NCI-H1436 treated with DMSO at 0.1 percent for 48 hours (cell line): ENCODE measurements around the gene GPR158.
"Not testable (repeated sequence)": the region's sequence is repeated elsewhere in the genome, so short reads cannot be mapped to it uniquely, and the experiment has no call there.

Source experiments
- DNase-seq: peaks from one replicate; lab custom pipeline; 2025; lab: John Stamatoyannopoulos, UW

Gene GPR158

DNA sequence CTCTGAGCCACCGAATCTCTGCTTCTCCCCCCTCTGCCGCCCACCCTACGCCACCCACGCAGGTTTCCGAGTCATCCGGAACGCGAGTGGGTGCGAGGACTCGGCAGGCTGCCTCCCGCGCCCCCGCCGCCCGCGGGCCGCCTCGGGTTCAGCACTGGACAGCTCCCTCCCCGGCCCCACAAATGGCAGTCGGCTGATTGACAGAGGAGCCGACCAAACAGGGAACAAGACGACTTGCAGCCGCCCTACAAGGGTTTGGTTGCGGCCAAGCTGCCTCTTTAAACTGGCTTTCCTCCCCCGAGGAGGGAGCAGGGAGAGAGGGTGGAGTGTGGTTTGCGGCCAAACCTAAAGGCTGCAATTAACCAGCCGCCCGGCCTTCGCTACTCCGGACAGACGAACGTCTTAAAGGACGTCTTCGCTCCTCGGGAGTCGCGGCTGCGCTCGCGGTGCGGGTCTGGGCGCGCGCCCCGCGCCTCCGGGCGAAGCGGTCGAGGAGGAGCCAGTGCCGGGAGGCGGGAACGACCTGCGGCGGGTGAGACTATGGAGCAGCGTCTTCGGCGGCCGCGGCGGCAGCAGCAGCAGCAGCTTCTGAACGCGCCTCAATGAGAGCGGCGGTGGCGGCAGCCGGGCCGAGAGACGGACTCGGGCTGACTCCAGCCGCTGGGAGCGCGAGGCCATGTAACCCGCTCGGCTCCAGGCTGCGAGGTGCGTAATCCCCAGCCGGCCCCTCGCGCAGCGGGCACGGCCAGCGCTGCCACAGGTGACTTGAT is at the start of gene GPR158:
Gene GPR158 (plus strand): TSS at position 541 of the 770 bp plus-strand sequence. CDS start 420 bp downstream, outside the sequence.
- peak; percentile 52 for DNase-seq

GRCh38 chr10:25125201-25125611 is 49.6 kb upstream of the GPR158 start:
- DNase-seq = no peak

DNA sequence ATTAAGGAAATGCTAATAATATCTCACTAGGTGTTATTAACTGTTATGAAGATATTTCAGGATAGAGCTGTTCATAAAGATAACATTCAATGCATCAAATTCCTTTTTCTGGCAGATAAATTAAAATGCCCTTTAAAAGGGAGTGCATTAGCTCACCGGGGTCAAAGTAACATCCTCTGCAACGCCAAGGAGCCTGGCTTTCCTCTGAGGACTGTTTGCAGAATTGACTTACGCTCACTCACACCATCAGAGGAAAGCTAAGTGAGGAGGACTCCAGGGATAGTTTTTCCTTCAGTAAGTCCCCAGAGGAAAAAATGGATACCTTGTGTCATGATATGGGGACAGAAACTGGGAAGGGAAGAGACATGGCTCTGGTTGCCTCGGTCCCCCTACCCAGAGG is 45.2 kb upstream of the GPR158 start:
- no peak for DNase-seq

DNA sequence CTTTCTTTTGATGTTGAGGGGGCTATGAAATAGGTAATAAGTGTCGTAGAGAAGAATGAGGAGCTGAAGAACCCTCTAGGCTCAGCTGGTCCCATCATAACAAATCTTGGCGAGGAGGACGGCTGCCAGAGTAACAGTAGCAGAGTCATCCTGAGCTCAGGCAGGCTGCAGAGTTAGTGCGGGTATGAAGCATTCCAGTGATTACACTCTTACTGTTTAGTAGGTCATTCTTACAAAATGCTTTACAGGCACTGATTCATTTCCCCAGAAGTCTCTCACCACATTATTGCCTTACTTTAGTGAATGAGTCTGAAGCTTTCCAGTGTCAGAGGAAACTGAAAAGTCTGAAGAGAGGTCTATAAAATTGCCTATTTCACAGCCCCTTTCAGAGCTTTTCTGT is 43.9 kb upstream of the GPR158 start:
- no peak for DNase-seq

GRCh38 chr10:25142116-25142864 is 32.5 kb upstream of the GPR158 start:
- no peak for DNase-seq

DNA sequence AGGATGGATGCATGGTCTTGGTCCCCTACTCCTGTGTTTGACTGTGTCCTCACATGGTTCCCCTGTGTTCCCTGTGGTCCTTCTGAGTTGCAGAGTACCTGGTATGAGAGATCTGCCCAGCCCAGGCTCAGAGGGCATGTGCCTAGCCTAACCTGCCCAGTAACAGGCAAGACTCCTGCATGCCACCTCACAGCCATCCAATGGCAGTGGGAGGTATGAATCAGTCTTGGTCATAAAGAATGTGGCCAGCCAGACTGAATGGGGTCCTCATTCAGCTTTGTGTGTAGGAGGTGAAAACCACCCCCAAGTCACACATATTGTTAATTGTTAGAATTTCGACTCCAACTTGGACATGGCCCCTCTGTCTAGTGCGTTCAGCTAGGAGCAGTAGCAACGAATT is 17.2 kb upstream of the GPR158 start:
- no peak for DNase-seq

- no peak for DNase-seq
Observed at GRCh38 chr10:25159591-25159990, 15.2 kb upstream of the GPR158 start.

GRCh38 chr10:25162391-25162790 is 12.4 kb upstream of the GPR158 start:
- DNase-seq = no peak

- not testable (repeated sequence) for DNase-seq
Observed at GRCh38 chr10:25163464-25163863, 11.3 kb upstream of the GPR158 start.

DNA sequence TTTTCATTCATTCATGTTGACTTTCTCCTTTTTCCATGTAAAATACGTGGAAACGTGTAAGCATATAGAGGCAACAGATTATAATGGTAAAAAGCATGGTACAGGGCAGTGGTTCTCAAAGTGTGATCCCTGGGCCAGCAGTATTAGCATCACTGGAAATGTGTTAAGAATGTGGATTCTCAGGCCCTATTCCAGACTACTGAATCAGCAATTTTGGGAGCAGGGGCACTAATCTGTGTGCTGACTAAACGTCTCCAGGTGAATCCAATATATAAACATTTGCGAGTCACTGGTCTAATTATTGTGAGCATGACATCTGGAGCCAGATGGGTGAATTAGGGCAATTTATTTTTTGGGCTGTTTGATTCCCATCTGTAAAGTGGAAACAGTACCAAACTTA is 5.1 kb upstream of the GPR158 start:
- no peak for DNase-seq

DNA sequence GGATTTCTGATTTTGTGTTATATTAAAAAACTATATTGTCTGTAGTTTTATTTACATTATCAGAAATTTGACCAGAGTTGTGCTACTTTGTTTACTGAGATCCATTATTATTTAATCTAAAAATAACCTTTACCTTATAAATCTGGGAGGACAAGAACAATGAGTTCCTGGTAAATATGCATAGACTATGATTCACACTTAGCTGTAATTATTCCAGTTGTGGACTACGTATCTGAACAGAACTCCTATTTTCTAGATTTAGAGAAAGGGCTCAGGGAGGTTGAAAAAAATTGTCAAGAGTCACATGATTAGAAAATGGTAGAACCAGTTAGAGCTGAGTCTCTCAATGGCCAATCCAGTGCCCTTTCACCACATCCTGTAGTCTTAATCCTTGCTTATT is 4.2 kb upstream of the GPR158 start:
- no peak for DNase-seq

DNA sequence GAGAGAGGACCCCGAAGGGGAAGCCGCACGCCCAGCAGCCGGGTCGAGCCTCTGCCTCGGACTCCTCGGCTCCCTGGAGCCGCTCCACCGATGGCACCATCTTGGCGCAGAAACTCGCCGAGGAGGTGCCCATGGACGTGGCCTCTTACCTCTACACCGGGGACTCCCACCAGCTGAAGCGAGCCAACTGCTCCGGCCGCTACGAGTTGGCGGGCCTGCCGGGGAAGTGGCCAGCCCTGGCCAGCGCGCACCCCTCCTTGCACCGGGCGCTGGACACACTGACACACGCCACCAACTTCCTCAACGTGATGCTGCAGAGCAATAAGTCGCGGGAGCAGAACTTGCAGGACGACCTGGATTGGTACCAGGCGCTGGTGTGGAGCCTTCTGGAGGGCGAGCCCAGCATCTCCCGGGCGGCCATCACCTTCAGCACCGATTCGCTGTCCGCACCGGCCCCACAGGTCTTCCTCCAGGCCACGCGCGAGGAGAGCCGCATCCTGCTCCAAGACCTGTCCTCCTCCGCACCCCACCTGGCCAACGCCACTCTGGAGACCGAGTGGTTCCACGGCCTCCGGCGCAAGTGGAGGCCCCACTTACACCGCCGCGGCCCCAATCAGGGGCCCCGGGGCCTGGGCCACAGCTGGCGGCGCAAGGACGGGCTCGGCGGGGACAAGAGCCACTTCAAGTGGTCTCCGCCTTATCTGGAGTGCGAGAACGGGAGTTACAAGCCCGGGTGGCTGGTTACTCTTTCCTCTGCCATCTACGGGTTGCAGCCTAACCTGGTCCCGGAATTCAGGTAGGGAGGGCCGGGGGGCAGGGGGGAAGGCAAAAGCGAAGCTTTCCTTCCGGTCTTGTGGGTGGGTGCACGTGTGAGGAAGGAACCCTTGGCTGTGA is 973 bp downstream of the GPR158 start:
- no peak for DNase-seq

DNA sequence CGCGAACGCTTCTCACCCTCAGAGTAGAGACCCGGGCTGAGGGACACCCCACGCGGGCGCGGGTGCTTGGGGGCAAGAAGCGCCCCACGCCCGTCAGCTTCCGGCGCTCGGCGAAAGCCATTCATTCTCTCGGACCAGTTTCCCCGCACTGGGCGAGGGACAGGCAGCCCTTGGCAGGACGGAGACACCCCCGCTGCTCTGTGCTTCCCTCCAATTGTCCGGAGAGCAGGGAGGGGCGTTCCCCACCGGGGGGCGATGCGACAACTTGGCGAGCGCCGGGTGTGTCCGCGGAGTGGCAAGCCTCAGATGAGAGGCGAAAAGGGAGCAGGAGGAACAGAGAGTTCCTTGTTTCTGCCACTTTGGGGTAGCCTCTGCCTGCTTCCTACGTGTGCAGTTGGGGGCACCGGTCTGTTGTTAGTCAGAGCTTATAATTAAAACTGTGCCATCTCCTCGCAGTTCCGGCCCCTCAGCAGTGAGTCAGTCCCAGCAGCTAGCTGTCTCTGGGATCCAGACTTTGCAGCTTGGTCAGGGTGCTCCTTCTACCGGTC is 1.7 kb downstream of the GPR158 start:
- no peak for DNase-seq

DNA sequence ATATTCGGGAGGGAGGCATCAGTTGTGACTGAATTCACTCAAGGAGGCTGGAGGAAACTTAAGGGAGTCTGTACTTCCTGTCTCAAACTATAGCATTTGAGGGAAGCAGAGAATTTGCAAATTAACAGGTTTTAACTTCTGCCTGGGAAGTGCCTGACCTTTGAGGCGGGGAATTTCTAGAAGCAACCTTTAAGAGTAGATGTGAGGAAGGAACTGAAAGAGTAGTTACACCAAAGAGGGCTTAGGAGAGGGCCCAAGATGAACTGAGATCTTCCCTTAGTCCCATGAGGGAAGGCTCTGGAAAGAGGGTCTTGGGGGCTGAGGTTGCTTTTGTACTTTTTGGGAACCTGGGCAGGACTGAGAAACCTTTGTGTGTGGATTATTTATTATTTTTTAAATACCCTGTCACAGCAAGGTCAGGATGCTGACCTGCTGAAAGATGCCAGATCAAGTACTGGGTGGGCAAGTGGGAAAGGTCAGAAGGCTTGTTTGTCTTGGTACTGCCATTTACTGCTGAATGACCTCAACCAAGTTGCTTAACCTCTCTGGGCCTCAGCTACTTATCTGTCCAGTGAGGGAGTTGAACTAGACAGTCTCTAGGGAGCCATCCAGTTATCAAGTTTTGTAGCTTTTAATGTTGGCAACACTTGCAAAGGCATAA is 2.4 kb downstream of the GPR158 start:
- DNase-seq = no peak

DNA sequence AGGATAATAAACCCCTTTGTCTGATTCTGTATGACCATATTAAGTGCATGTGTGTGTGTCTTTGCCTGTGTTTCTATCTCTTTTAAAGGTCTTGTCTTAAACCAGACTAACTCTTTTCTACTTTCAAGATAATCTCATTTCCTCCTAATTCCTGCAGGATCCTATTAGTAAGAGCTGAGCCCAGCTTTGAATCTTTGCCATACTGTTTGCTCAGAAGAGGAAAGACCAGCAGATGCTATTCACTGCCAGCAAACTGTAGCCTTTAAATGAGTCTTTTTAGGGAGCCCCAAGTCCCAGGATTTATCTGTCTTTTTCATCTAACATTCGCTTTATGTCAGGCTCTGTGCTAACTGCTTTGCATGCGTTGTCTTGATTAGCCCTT is 2.9 kb downstream of the GPR158 start:
- DNase-seq = no peak

DNA sequence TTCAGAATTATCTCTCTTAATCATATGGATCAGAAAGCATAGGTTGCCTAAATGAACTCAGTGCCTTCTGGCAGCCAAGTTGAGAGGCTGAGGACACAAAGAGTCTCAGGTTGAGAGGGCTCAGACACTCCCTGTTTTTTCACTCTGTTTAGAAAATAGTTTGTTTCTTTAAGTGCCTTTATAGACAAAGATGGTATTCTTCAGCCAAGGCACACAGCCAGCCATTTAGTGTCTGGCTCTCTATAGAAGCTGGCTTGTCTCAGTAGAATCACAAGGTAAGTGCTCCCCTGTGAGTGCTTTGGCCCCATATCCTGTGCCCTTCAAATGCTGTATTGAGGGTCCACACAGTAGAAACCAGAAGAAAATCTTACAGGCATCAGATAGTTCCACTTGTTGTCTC is 3.6 kb downstream of the GPR158 start:
- DNase-seq = no peak

- no peak for DNase-seq
Observed at GRCh38 chr10:25180801-25181200, 6.0 kb downstream of the GPR158 start.

GRCh38 chr10:25182636-25183035 is 7.8 kb downstream of the GPR158 start:
- DNase-seq = no peak

- DNase-seq = no peak
Observed at GRCh38 chr10:25191162-25191895, 16.5 kb downstream of the GPR158 start.

- no peak for DNase-seq
Observed at GRCh38 chr10:25198151-25198550, 23.4 kb downstream of the GPR158 start.
